Fibroblast of lung (primary cell): ENCODE results near the gene MRPS24. TPM values are rescaled to one million over a fixed set of nuclear protein-coding genes. Genes with fewer than 3 reads are reported as not detected.
A peak's percentile ranks its signal among the peaks of the same experiment; 100 is the strongest.
"Not testable (repeated sequence)": the region's sequence is repeated elsewhere in the genome, so short reads cannot be mapped to it uniquely, and the experiment has no call there.

Source experiments
- DNase-seq, 2 donors: peaks; one replicate each; pipeline versions ENCODE4 v3.0.0 to v3.0.0-alpha.2; 2010; ENCODE audit warnings: low read depth in 2 of 2
- H2AFZ ChIP-seq: 2 replicates; pipeline ENCODE4 v1.5.1; 2012; ENCODE audit warnings: low read length, control low read depth, inconsistent platforms
- H3K27ac ChIP-seq: 2 replicates; pipeline ENCODE4 v1.5.1; 2011; ENCODE audit warnings: low read length, control low read depth; ENCODE audit not compliant: insufficient read depth
- H3K27me3 ChIP-seq: 2 replicates; pipeline ENCODE4 v1.5.1; 2011; ENCODE audit warnings: mild to moderate bottlenecking, low read length; ENCODE audit not compliant: control insufficient read depth, insufficient read depth
- H3K36me3 ChIP-seq: 2 replicates; pipeline ENCODE4 v1.5.1; 2011; ENCODE audit warnings: low read length; ENCODE audit not compliant: control insufficient read depth, insufficient read depth
- H3K4me1 ChIP-seq: 2 replicates; pipeline ENCODE4 v1.5.1; 2011; ENCODE audit warnings: low read length; ENCODE audit not compliant: control insufficient read depth, insufficient read depth; ENCODE audit errors: extremely low read depth
- H3K4me2 ChIP-seq: 2 replicates; pipeline ENCODE4 v1.5.1; 2011; ENCODE audit warnings: low read length, control low read depth; ENCODE audit not compliant: insufficient read depth; ENCODE audit errors: extremely low read depth
- H3K4me3 ChIP-seq, 4 experiments: fragments of 200-600 bp in 1 of 4; sonication (generic) in 1 of 4; replicated peaks in 1 of 4; 2 replicates each; pipeline ENCODE4 v1.5.1; 2011 to 2016; ENCODE audit warnings: low read length in 4 of 4, low read depth in 3 of 4, mild to moderate bottlenecking in 3 of 4, control low read depth in 2 of 4, inconsistent platforms in 1 of 4, mixed read lengths in 1 of 4; ENCODE audit not compliant: insufficient read depth in 1 of 4; ENCODE audit errors: control extremely low read depth in 1 of 4
- H3K79me2 ChIP-seq: 2 replicates; pipeline ENCODE4 v1.5.1; 2012; ENCODE audit warnings: mild to moderate bottlenecking, low read length, inconsistent platforms; ENCODE audit not compliant: control insufficient read depth, insufficient read depth
- H3K9ac ChIP-seq: 2 replicates; pipeline ENCODE4 v1.5.1; 2011; ENCODE audit warnings: mild to moderate bottlenecking, low read length, control low read depth; ENCODE audit not compliant: insufficient read depth
- H3K9me3 ChIP-seq: 2 replicates; pipeline ENCODE4 v1.5.1; 2012; ENCODE audit warnings: low read depth, low read length; ENCODE audit not compliant: control insufficient read depth, insufficient read depth
- H4K20me1 ChIP-seq: 2 replicates; pipeline ENCODE4 v1.5.1; 2011; ENCODE audit warnings: low read length; ENCODE audit not compliant: control insufficient read depth, insufficient read depth; ENCODE audit errors: extremely low read depth
- EZH2 ChIP-seq: IDR thresholded peaks from 2 replicates; pipeline ENCODE4 v1.5.1; 2012; ENCODE audit warnings: low read length, control low read depth, mild to moderate bottlenecking; ENCODE audit errors: missing control alignments
- polyA plus RNA-seq, 2 donors: library from polyadenylated mRNA; depleted of rRNA in 1 of 2; stranded (reverse) in 1 of 2; unstranded in 1 of 2; fragments of >200 nt; gene quantifications; 2 replicates each; pipeline ENCODE4 v1.2.1, GENCODE V29; 2011 to 2012; ENCODE audit warnings: missing spikeins in 1 of 2
- total RNA-seq: library from RNA; depleted of rRNA; stranded (reverse); fragments of >200 nt; gene quantifications from 2 replicates; pipeline ENCODE4 v1.2.1, GENCODE V29; 2014
- TF ChIP-seq, protein P1 (sequence below), 2 donors: IDR thresholded peaks in 1 of 2; conservative IDR thresholded peaks in 1 of 2; 1 replicate in 1 of 2; 2 replicates in 1 of 2; pipeline ENCODE4 v1.5.1; 2011 to 2012; ENCODE audit warnings: low read length in 2 of 2, control low read depth in 1 of 2, inconsistent platforms in 1 of 2, low read depth in 1 of 2, mild to moderate bottlenecking in 1 of 2

Gene MRPS24
- total and polyA plus RNA-seq, 2 donors (not counting 1 experiment from before 2014, with no cell fraction given) = 105 to 109 TPM

DNA sequence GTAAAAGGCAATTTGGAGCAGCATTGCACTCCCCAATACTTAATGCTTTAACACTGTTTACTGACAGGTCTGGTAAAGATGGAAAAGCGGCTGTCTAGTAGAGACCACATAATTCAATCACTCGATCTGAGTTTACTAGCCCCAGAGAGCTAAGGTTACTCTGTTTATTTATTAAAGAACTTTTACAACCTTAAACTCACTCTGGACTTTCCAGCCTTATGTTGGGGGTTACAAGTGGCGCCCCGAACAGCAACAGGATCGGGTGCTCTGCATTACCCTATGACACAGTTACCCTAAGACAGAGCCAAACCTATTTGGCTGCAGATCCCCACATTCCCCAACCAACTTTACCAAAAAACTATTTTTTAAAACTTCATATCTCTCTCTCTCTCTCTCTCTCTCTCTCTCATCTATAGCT lies 43.9 kb downstream of the MRPS24 start:
- no peaks in the 10 kb centered on the region for H3K4me1 ChIP-seq
- H3K9me3 ChIP-seq = no peaks in the 10 kb centered on the region
- H3K79me2 ChIP-seq = no peaks in the 10 kb centered on the region
- peaks cover 14% of the 10 kb centered on the region for H3K27me3 ChIP-seq
- no peak for TF ChIP-seq EZH2
- TF ChIP-seq, protein P1, sequence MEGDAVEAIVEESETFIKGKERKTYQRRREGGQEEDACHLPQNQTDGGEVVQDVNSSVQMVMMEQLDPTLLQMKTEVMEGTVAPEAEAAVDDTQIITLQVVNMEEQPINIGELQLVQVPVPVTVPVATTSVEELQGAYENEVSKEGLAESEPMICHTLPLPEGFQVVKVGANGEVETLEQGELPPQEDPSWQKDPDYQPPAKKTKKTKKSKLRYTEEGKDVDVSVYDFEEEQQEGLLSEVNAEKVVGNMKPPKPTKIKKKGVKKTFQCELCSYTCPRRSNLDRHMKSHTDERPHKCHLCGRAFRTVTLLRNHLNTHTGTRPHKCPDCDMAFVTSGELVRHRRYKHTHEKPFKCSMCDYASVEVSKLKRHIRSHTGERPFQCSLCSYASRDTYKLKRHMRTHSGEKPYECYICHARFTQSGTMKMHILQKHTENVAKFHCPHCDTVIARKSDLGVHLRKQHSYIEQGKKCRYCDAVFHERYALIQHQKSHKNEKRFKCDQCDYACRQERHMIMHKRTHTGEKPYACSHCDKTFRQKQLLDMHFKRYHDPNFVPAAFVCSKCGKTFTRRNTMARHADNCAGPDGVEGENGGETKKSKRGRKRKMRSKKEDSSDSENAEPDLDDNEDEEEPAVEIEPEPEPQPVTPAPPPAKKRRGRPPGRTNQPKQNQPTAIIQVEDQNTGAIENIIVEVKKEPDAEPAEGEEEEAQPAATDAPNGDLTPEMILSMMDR (conservative IDR thresholded peaks at IDR 0.05 in 1 of 2, IDR thresholded peaks at IDR 0.05 in 1 of 2; ENCODE audit: low read depth in 1 of 2, low read length in 2 of 2) = no peak
- H3K27ac ChIP-seq = no peak overlapping the region
- DNase-seq = no peak
- H3K9ac ChIP-seq = no peak overlapping the region
- H3K4me3 ChIP-seq = no peak overlapping the region
- H2AFZ ChIP-seq = no peak overlapping the region
- no peaks in the 10 kb centered on the region for H3K36me3 ChIP-seq
- H3K4me2 ChIP-seq = no peak overlapping the region
- no peaks in the 10 kb centered on the region for H4K20me1 ChIP-seq

DNA sequence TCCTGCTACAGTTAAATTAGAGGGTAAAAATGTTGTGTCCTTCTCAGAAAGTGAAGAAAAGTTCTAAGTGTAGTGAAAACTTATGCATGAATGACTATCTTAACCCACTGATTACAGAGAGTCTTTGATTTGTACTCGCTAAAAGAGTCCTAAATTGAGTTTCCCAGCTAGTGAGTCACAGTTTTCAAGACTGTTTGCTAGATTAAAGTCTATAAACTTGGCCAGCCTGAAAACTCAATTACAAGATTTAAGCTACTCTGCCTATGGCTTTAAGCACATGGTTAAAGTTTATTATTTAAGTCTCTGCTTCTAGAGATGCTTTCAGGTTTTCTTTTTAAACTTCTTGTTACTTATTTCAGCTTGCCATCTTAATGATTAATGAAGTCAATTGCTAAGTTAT lies 44.4 kb downstream of the MRPS24 start:
- Histone ChIP-seq H4K20me1 (no peaks in the 10 kb centered on the region), H2AFZ (no peak overlapping the region), H3K27ac (no peak overlapping the region), H3K27me3 (peaks cover 14% of the 10 kb centered on the region), H3K9ac (no peak overlapping the region), H3K4me3 (no peak overlapping the region), H3K4me2 (no peak overlapping the region), H3K4me1 (no peaks in the 10 kb centered on the region), H3K79me2 (no peaks in the 10 kb centered on the region), H3K9me3 (no peaks in the 10 kb centered on the region), H3K36me3 (no peaks in the 10 kb centered on the region)
- no peak for TF ChIP-seq EZH2
- TF ChIP-seq, protein P1 (conservative IDR thresholded peaks at IDR 0.05 in 1 of 2, IDR thresholded peaks at IDR 0.05 in 1 of 2; ENCODE audit: low read depth in 1 of 2, low read length in 2 of 2) = no peak
- peak; percentile 3 to 41 for DNase-seq

DNA sequence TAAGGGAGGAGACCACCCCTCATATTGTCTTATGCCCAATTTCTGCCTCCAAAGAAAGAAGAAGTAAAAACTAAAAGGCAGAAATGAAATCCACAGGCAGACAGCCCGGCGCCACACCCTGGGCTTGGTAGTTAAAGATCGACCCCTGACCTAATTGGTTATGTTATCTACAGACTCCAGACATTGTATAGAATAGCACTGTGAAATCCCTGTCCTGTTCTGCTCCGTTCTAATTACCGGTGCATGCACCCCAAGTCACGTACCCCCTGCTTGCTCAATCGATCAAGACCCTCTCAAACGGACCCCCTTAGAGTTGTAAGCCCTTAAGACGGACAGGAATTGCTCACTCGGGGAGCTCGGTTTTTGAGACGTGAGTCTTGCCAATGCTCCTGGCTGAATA lies 44.8 kb downstream of the MRPS24 start:
- H3K4me3 ChIP-seq, H3K27ac ChIP-seq, H3K79me2 ChIP-seq, H3K9ac ChIP-seq, DNase-seq, H2AFZ ChIP-seq, H3K4me2 ChIP-seq, H3K9me3 ChIP-seq, H3K4me1 ChIP-seq, H3K36me3 ChIP-seq, H4K20me1 ChIP-seq: not testable (repeated sequence)
- peaks cover 14% of the 10 kb centered on the region for H3K27me3 ChIP-seq
